ENCODE data around the gene PPP6R3.

- TF ChIP-seq CTCF (IDR thresholded peaks at IDR 0.05; ENCODE audit: extremely low read depth in 1 of 2, insufficient read depth in 1 of 2, low read depth in 1 of 2, low read length in 2 of 2) (no peak), POLR2A (IDR thresholded peaks at IDR 0.05; ENCODE audit: low read depth, low read length) (no peak), POLR2AphosphoS5 (IDR thresholded peaks at IDR 0.05; ENCODE audit: insufficient read depth, low read depth, low read length) (no peak), MYC (IDR thresholded peaks at IDR 0.05; ENCODE audit: low read depth, low read length) (no peak), EZH2 (IDR thresholded peaks at IDR 0.05; ENCODE audit: borderline replicate concordance, low read depth, low read length, severe bottlenecking) (no peak), GATA2 (IDR thresholded peaks at IDR 0.05; ENCODE audit: insufficient read depth, insufficient read length, low read depth, low read length) (no peak), MAX (IDR thresholded peaks at IDR 0.05; ENCODE audit: insufficient read depth, insufficient read length) (no peak), JUN (IDR thresholded peaks at IDR 0.05; ENCODE audit: borderline replicate concordance, insufficient read depth, insufficient read length, low read depth) (no peak)
Measured at GRCh38 chr11:68567553-68567952, 107.0 kb downstream of the PPP6R3 start.

Data from endothelial cell of umbilical vein (primary cell).